ENCODE results near the gene THOC5. TPM values are rescaled to one million over a fixed set of nuclear protein-coding genes. Genes with fewer than 3 reads are reported as not detected.

THOC5 gene
- total RNA-seq, 3 donors from 2014 or later, result 69.2 to 69.7 (median 69.5) TPM

DNA sequence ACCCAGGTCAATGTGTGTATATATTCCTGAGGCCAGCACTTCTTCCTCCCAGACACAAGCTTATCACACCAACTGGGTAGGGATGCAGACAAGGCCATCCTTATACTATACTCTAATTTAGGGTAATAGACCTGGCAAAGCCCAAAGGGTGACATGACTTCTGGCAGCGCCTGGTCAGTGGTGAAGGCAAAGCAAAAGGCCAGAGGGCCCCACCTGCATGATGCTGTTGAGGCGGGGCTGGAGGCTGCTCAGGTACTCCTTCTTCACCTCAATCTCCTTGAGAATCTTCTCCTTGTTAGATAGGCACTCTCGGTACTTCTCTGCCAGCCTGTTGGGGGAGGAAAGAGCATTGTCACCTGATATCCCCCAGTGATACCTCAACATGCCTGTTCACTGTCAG lies 17.1 kb downstream of the THOC5 start:
- Mint-ChIP-seq H3K36me3 (ENCODE audit: insufficient read depth) (peaks cover 40% of the 10 kb centered on the region), H3K9me3 (no peaks in the 10 kb centered on the region), H3K4me3 (no peak overlapping the region), H3K4me1 (ENCODE audit: low read depth) (no peaks in the 10 kb centered on the region), H3K27me3 (ENCODE audit: low read depth) (no peaks in the 10 kb centered on the region)
- DNase-seq (no peak), ATAC-seq (no peak)

DNA sequence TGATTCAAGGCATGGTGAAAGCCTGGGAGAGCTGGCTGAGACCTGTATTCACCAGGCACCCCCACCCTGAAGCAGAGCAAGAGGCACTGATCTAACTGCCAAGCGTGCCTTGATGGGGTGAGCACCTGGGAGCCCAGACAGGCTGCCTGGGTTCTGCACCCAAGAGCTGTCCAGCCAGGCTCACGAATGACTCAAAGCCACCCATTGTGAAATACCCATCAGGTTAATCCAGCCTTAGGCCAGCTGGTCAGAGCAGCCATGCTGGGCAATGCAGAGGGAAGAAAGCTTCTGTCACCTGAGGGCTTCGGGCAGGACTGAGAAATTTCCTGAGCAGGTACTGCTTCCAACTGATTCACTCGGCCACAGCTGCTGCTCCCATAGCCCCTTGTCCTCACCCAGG lies 22.1 kb downstream of the THOC5 start:
- H3K27me3 Mint-ChIP-seq (ENCODE audit: low read depth), result no peaks in the 10 kb centered on the region
- H3K4me3 Mint-ChIP-seq, result no peak overlapping the region
- no peaks in the 10 kb centered on the region for H3K4me1 Mint-ChIP-seq (ENCODE audit: low read depth)
- ATAC-seq (no peak), DNase-seq (no peak)
- no peaks in the 10 kb centered on the region for H3K9me3 Mint-ChIP-seq
- H3K36me3 Mint-ChIP-seq (ENCODE audit: insufficient read depth), result peaks cover 50% of the 10 kb centered on the region

DNA sequence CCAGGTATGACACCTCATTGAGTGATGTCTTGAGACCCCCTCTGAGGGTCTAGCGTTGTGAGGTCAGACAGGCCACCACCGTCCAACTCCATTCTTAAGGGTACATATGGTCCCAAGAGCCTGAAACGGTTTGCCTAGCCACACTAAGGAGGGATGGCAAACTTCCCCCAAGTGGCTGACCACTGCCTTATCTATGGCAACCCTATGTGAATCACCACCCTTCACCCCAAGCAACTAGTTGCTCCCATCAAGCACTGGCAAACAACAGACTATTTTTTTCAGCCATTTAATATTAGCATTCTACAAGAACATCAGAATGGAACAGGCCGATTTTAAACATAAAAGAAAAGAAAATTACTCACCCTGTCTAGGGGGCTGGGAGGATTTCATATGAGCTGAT lies 22.8 kb downstream of the THOC5 start:
- H3K36me3 Mint-ChIP-seq (ENCODE audit: insufficient read depth), result peaks cover 48% of the 10 kb centered on the region
- no peaks in the 10 kb centered on the region for H3K4me1 Mint-ChIP-seq (ENCODE audit: low read depth)
- DNase-seq (no peak), ATAC-seq (no peak)
- H3K4me3 Mint-ChIP-seq, result no peak overlapping the region
- no peaks in the 10 kb centered on the region for H3K27me3 Mint-ChIP-seq (ENCODE audit: low read depth)
- H3K9me3 Mint-ChIP-seq, result no peaks in the 10 kb centered on the region

DNA sequence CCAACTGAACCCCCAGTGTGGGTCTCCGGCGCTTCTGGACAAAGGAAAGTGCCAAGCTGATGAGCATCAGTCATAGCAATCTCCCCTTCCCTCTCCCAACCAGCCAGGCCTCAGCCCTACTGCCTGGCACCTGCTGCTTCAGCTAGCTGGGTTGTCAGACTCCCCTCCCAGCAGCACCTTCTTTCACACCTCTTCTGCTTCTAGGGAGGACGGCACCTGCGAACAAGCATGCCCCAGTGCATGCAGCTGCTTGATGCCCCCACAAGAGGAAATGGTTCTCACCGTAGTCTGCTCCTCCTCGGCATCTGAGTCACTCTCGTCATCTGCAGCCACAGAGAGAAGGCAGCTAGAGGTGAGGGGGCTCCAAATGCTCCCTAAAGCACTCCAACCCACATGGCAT lies 25.4 kb downstream of the THOC5 start:
- DNase-seq (no peak), ATAC-seq (no peak)
- no peaks in the 10 kb centered on the region for H3K27me3 Mint-ChIP-seq (ENCODE audit: low read depth)
- peaks cover 45% of the 10 kb centered on the region for H3K36me3 Mint-ChIP-seq (ENCODE audit: insufficient read depth)
- no peak overlapping the region for H3K4me3 Mint-ChIP-seq
- H3K9me3 Mint-ChIP-seq, result no peaks in the 10 kb centered on the region
- no peaks in the 10 kb centered on the region for H3K4me1 Mint-ChIP-seq (ENCODE audit: low read depth)

DNA sequence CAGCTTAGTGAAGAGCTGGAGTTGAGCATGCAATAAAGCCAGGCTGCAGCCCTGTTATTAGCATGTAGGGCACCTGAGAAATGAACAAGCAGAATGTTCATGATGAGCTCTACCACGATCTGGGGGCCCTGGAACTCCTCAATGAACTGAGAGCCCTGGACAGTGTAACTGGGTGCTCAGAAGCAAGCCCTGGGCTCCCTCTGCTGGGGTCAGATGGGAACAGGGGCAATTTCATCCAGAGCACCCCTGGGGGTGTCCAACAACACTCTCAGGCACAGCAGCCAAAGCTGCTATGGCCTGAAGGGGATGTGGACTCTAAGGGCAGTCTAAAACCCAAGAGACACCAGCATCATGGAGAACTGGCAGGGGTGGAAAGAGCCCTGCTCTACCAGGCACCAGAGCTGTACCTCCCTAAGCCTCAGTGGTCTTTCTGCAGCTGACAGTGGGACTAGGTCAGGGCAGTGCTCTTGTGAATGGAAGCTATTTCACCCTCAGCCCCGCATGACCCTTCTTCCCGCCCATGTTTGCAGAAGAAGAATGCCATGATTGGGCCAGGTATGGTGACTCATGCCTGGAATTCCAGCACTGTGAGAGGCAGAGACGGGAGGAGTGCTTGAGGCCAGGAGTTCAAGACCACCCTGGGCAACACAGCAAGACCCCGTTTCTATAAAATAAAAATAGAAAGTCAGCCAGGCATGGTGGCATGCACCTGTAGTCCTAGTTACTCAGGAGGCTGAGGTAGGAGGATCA lies 28.9 kb downstream of the THOC5 start:
- Mint-ChIP-seq H3K9me3 (no peaks in the 10 kb centered on the region), H3K4me1 (ENCODE audit: low read depth) (no peaks in the 10 kb centered on the region), H3K36me3 (ENCODE audit: insufficient read depth) (peaks cover 46% of the 10 kb centered on the region), H3K4me3 (no peak overlapping the region), H3K27me3 (ENCODE audit: low read depth) (no peaks in the 10 kb centered on the region)
- ATAC-seq (peak in 1 of 2 donors; percentile 46), DNase-seq (no peak)

DNA sequence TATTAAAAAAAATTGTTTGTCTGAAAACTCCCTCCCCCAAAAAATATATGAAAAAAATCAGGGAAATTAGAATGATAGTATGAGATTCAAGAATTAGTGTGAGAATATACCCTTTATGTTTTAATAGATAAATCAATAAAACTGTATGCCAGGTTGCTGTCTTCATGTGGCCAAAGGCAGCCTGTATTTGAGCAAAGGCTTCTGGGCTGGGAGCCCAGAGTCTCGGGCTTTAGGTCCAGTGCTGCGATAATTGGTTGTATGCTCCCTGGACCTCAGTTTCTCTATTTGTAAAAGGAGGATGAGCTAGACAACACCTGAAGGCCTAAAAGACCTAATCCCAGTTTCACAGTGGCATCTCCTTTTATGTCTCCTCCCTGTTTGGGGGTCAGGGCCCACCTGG lies 29.8 kb downstream of the THOC5 start:
- Mint-ChIP-seq H3K4me3 (no peak overlapping the region), H3K4me1 (ENCODE audit: low read depth) (no peaks in the 10 kb centered on the region), H3K9me3 (no peaks in the 10 kb centered on the region), H3K27me3 (ENCODE audit: low read depth) (no peaks in the 10 kb centered on the region), H3K36me3 (ENCODE audit: insufficient read depth) (peaks cover 49% of the 10 kb centered on the region)
- ATAC-seq (no peak), DNase-seq (no peak)

DNA sequence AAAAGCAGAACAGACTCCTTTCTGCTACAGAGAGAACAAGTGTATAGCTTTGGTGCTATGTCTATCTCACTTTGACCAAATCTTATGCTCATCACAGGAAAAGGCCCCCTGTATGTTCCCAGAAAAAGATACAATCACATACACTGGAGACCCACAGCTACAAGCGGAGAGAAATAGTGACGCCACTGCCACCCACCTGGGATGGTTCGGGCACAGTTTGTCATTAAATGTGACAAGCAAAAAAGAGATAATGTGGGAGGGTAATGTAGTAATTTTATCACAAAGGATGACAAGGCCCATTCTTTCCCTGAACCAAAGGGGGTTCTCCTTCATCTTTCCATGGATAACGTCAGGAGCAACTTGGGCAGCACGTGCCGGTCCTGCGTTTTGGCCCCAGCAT lies 32.0 kb downstream of the THOC5 start:
- Mint-ChIP-seq H3K9me3 (no peaks in the 10 kb centered on the region), H3K27me3 (ENCODE audit: low read depth) (no peaks in the 10 kb centered on the region), H3K4me1 (ENCODE audit: low read depth) (no peaks in the 10 kb centered on the region), H3K36me3 (ENCODE audit: insufficient read depth) (peaks cover 46% of the 10 kb centered on the region), H3K4me3 (no peak overlapping the region)
- ATAC-seq, result no peak
- no peak for DNase-seq

DNA sequence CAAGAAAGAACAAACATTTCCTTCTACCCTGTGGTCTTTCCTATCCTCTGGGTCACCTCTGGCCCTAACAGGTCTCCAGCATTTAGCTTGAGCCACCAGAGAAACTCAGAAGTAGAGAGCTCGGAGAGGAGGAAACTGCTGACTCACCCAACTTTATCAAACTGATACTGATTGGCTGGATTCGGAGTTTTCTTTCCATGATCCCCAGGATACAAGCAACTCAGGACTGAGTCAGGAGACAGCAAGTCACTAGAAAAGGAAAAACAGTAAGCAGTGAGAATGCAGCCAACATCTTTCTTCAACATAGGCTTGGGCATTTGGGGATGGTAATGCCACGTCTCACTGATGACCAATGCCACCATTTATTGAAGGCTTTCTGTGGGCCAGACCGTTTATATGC lies 32.7 kb downstream of the THOC5 start:
- ATAC-seq (no peak), DNase-seq (no peak)
- H3K4me3 Mint-ChIP-seq, result no peak overlapping the region
- peaks cover 52% of the 10 kb centered on the region for H3K36me3 Mint-ChIP-seq (ENCODE audit: insufficient read depth)
- H3K9me3 Mint-ChIP-seq, result no peaks in the 10 kb centered on the region
- H3K4me1 Mint-ChIP-seq (ENCODE audit: low read depth), result no peaks in the 10 kb centered on the region
- no peaks in the 10 kb centered on the region for H3K27me3 Mint-ChIP-seq (ENCODE audit: low read depth)

DNA sequence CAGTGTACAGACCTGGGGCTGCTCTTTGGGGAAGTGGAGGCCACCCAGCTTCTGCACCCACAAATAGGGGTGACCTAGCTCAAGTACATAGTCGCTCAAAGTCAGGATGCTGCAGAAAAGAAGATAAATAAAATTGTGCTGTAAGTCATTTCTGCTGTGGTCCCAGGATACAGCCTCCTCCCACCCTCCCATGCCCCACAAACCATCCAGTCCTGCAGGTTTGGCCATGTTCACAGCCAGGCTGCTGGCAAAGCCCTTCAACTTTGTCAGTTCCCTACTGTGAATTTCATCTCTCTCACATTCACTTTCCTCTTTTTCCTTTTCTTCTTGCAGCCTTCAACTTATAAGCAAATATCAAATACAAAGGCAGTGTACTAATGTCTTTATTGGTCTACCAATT lies 33.6 kb downstream of the THOC5 start:
- H3K4me3 Mint-ChIP-seq, result no peak overlapping the region
- H3K9me3 Mint-ChIP-seq, result no peaks in the 10 kb centered on the region
- no peaks in the 10 kb centered on the region for H3K4me1 Mint-ChIP-seq (ENCODE audit: low read depth)
- H3K36me3 Mint-ChIP-seq (ENCODE audit: insufficient read depth), result peaks cover 51% of the 10 kb centered on the region
- ATAC-seq (no peak), DNase-seq (no peak)
- H3K27me3 Mint-ChIP-seq (ENCODE audit: low read depth), result no peaks in the 10 kb centered on the region

DNA sequence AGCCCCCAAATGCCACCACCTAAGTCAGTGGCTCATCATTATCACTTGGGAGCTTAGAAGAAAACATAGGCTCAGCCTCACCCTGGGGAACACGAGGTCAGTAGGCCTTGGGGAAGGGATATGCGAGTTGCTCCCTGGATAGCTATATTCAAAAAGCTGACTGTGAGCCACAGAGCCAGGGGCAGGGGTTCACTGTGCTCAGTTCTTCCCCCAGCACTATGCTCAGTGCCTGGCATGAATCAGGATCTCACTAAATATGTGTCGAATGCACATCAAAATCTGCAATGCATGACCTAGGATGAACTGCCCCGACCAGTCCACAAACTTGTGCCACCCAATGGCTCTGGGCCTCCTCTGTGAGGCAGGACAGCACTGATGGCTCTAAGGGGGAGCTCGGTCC lies 35.1 kb downstream of the THOC5 start:
- no peak overlapping the region for H3K4me3 Mint-ChIP-seq
- no peak for DNase-seq
- ATAC-seq, result no peak
- peaks cover 44% of the 10 kb centered on the region for H3K36me3 Mint-ChIP-seq (ENCODE audit: insufficient read depth)
- H3K27me3 Mint-ChIP-seq (ENCODE audit: low read depth), result no peaks in the 10 kb centered on the region
- no peaks in the 10 kb centered on the region for H3K9me3 Mint-ChIP-seq
- H3K4me1 Mint-ChIP-seq (ENCODE audit: low read depth), result no peaks in the 10 kb centered on the region

DNA sequence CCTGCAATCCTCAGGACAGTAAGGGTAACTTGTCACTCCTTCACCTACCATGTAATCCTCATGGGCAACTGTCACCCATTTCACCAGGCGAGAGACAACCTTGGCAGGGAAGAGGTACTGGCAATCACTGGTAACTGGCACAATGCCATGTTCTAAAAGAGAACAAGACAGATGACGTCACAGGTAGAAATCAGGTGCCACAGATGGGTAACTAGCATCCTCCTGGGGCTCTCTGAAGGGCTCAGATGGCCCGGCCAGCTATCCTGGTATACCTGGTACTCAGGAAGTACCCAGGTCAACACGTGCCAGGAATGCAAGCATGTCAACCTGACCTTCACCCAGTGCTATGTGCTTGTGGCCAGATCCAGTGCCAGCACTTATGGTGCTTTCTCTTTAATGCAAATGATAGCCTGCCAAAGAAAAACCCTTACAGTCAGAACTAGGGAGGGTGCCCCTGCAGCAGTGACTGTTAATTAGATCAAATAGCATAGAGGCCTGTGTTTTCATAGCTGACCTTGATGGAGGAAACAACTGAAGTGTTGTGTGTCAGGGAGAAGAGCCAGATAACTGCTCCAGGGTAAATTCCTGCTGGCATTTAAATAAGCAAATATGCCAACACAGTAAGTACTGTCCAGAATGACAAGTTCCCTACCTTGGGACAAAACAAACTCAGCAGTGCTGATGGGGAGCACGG lies 36.2 kb downstream of the THOC5 start:
- DNase-seq (no peak), ATAC-seq (no peak)
- no peaks in the 10 kb centered on the region for H3K9me3 Mint-ChIP-seq
- no peaks in the 10 kb centered on the region for H3K27me3 Mint-ChIP-seq (ENCODE audit: low read depth)
- H3K36me3 Mint-ChIP-seq (ENCODE audit: insufficient read depth), result peaks cover 40% of the 10 kb centered on the region
- H3K4me1 Mint-ChIP-seq (ENCODE audit: low read depth), result no peaks in the 10 kb centered on the region
- H3K4me3 Mint-ChIP-seq, result no peak overlapping the region

DNA sequence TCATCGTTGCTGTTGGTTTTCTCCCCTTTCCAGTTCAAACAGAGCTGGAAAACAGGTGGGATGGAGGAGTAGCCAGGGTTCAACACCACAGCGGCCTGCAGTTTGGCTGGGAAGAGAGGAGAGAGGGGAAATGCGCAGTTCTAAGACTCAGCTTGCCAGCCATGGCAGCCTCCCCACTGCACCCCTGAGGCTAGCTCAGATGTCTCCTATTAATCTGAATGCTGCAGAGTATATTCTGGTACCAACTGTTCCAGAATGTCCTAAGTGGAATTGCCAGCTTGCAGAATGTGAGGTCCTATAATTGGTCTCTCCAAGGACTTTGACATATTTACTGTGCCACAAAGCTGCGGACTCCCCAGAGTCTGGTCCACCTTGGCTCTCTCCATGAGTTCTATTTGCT lies 41.5 kb downstream of the THOC5 start:
- H3K4me3 Mint-ChIP-seq, result no peak overlapping the region
- H3K4me1 Mint-ChIP-seq (ENCODE audit: low read depth), result no peaks in the 10 kb centered on the region
- no peaks in the 10 kb centered on the region for H3K27me3 Mint-ChIP-seq (ENCODE audit: low read depth)
- no peak for ATAC-seq
- DNase-seq, result no peak
- peaks cover 35% of the 10 kb centered on the region for H3K36me3 Mint-ChIP-seq (ENCODE audit: insufficient read depth)
- H3K9me3 Mint-ChIP-seq, result no peaks in the 10 kb centered on the region

DNA sequence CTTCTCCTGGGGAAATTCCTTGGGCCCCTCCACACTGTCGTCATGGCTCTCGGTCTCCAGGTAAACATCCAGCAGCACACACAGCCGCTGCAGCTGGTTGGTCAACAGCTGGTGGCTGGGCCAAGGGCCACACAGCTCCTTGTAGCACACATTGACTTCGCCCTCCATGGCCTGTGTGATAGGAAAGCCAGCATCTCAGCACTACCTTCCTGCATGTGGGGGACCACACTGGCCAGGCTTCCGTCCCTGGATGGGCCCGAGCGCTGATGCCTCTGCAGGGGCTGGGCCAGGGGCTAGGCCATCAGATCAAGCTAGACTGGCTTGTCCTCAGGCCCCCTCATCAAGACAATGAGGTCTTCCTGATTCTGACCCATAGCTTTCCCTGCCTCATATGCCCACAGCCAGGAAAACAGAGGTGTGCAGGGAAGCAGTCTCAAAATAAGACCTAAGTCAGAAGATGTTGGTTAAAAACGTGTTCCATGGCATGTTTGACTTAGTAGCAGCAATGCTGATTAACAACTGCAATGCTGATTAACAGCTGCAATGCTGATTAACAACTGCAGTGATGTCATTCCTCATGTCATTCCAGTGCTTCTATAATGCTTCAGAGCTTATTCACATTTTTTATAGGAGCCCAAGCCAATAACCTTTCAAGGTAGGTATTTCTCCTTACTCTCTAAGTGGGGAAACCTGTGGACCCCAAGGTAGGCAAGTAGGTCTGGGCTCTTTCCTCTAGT lies 42.3 kb downstream of the THOC5 start:
- H3K4me3 Mint-ChIP-seq, result no peak overlapping the region
- no peaks in the 10 kb centered on the region for H3K27me3 Mint-ChIP-seq (ENCODE audit: low read depth)
- peaks cover 33% of the 10 kb centered on the region for H3K36me3 Mint-ChIP-seq (ENCODE audit: insufficient read depth)
- H3K9me3 Mint-ChIP-seq, result no peaks in the 10 kb centered on the region
- H3K4me1 Mint-ChIP-seq (ENCODE audit: low read depth), result no peaks in the 10 kb centered on the region
- ATAC-seq (no peak), DNase-seq (no peak)

DNA sequence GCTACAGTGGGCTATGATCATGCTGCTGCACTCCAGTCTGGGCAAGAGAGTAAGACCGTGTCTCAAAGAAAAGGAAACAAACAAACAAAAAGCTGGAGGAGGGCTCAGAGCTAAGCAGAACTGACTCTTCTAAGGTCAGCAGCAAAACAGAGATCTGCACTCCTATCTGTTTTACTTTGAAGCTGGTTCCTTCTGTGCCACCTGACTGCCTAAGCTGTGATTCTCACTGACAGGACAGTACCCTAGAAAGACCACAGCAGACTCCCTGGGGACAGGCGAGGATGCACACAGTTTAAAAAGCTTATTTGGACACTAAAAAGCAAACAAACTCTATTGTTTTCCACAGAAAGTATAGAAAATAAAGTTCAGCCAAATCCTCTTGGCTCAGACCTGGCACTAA lies 43.0 kb downstream of the THOC5 start:
- H3K4me1 Mint-ChIP-seq (ENCODE audit: low read depth), result no peaks in the 10 kb centered on the region
- no peaks in the 10 kb centered on the region for H3K9me3 Mint-ChIP-seq
- ATAC-seq (no peak), DNase-seq (no peak)
- no peak overlapping the region for H3K4me3 Mint-ChIP-seq
- H3K27me3 Mint-ChIP-seq (ENCODE audit: low read depth), result no peaks in the 10 kb centered on the region
- peaks cover 27% of the 10 kb centered on the region for H3K36me3 Mint-ChIP-seq (ENCODE audit: insufficient read depth)

DNA sequence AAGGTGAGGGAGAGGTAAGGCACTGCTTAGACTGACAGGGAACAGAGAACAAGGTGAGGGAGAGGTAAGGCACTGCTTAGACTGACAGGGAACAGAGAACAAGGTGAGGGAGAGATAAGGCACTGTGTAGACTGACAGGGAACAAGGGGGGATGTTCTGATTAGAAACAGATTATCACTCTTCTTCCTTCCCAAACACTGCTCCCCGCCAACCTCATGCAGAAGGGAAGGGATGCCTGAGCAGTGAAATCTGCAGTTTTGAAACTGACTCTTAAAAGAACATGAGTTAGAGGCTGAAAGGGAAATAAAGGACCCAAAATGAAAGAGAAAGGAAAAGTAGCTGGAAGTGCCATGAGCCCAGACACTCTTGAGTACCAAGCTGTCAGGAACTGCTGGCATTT lies 43.7 kb downstream of the THOC5 start:
- DNase-seq (no peak), ATAC-seq (no peak)
- Mint-ChIP-seq H3K9me3 (no peaks in the 10 kb centered on the region), H3K36me3 (ENCODE audit: insufficient read depth) (peaks cover 30% of the 10 kb centered on the region), H3K4me1 (ENCODE audit: low read depth) (no peaks in the 10 kb centered on the region), H3K4me3 (no peak overlapping the region), H3K27me3 (ENCODE audit: low read depth) (no peaks in the 10 kb centered on the region)

Data from activated T-cell treated with anti-CD3 and anti-CD28 coated beads, Interleukin-2, amount 50 U/mL, for 4 hours (primary cell).